ENCODE data around the gene APBA1.

APBA1 gene

DNA sequence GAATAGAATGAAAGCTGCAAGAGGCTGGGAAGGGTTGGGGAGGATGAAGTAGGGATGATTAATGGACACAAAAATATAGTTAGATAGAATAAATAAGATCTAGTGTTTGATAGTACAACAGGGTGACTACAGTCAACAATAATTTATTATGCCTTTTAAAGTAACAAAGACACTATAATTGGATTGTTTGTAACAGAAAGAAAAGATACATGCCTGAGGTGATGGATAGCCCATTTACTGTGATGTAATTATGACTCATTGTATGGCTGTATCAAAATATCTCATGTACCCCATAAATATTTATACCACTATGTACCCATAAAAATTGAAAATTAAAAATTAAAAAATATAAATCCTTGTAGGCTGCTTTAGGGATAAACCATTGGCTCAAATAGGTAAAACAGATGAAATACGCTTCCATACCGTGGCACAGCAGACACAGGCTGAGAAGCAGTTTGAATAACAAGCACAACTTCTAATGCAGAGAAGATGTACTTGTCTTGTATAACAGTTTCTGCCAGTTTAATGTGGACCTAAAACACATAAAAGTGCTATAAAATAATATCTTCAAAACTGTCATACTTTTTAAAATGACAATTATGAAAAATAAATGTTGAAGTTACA, 34.9 kb downstream of the APBA1 start:
- no peaks in the 10 kb centered on the region for H3K9me3 ChIP-seq (ENCODE audit: control insufficient read depth, low read length)
- H3K36me3 ChIP-seq (ENCODE audit: control insufficient read depth, insufficient read depth, low read length), result no peaks in the 10 kb centered on the region
- H3K4me3 ChIP-seq (ENCODE audit: insufficient read depth, low read depth, low read length), result no peak overlapping the region
- no peak overlapping the region for H3K27ac ChIP-seq (ENCODE audit: insufficient read depth, low read depth, low read length, poor library complexity, severe bottlenecking)
- H3K4me1 ChIP-seq (ENCODE audit: control insufficient read depth, insufficient read depth, low read length), result no peaks in the 10 kb centered on the region
- no peaks in the 10 kb centered on the region for H3K27me3 ChIP-seq (ENCODE audit: control insufficient read depth, insufficient read depth, low read length, poor library complexity, severe bottlenecking)
- WGBS, 2 experiments, result 90 to 95% methylated on average over 2 of the region's 2 CpGs

DNA sequence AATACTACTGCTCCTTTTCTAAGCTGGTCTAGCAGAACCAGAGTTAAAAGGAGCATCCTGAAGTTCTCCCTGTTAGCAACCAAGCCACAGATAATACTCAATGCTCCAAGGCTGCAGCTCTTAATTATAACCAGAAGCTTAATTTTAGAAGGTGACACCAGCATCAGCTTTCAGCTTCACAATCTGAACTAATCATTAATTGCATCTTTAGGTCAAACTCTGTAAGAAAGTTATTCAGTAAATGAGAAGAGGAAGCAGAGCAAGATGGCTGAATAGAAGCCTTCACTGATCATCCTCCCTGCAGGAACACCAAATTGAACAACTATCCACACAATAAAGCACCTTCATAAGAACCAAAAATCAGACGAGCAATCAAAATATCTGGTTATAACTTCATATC, 38.5 kb downstream of the APBA1 start:
- Histone ChIP-seq H3K9me3 (ENCODE audit: control insufficient read depth, low read length) (no peaks in the 10 kb centered on the region), H3K4me1 (ENCODE audit: control insufficient read depth, insufficient read depth, low read length) (no peaks in the 10 kb centered on the region), H3K4me3 (ENCODE audit: insufficient read depth, low read depth, low read length) (no peak overlapping the region), H3K36me3 (ENCODE audit: control insufficient read depth, insufficient read depth, low read length) (no peaks in the 10 kb centered on the region), H3K27me3 (ENCODE audit: control insufficient read depth, insufficient read depth, low read length, poor library complexity, severe bottlenecking) (no peaks in the 10 kb centered on the region), H3K27ac (ENCODE audit: insufficient read depth, low read depth, low read length, poor library complexity, severe bottlenecking) (no peak overlapping the region)
- 100% methylated on average over 1 of the region's 1 CpG; no CpG with 5 or more reads in 1 of the 2 experiments for WGBS, 2 experiments

DNA sequence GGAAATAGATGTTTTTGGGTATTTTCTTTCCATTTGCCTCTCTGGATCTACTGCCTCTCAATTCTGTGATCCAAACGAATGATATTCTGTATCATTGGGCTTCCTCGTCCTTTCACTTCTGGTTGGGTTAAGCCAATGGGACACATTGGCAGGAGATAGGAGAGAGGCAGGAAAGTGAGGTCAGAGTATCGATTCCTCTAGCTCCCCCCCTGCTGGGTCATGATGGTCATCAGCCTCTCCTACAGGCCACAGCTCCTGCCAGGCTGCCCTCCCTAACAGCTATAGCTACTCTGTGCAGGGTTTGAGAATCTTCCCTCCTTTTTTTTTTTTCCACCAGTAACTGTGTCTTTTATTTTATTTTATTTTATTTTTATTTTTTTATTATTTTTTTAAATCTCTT, 39.4 kb downstream of the APBA1 start:
- Histone ChIP-seq H3K36me3 (ENCODE audit: control insufficient read depth, insufficient read depth, low read length) (no peaks in the 10 kb centered on the region), H3K4me3 (ENCODE audit: insufficient read depth, low read depth, low read length) (no peak overlapping the region), H3K27me3 (ENCODE audit: control insufficient read depth, insufficient read depth, low read length, poor library complexity, severe bottlenecking) (no peaks in the 10 kb centered on the region), H3K4me1 (ENCODE audit: control insufficient read depth, insufficient read depth, low read length) (no peaks in the 10 kb centered on the region), H3K27ac (ENCODE audit: insufficient read depth, low read depth, low read length, poor library complexity, severe bottlenecking) (no peak overlapping the region), H3K9me3 (ENCODE audit: control insufficient read depth, low read length) (no peaks in the 10 kb centered on the region)
- WGBS, 2 experiments, result 64 to 67% methylated on average over 3 of the region's 3 CpGs

DNA sequence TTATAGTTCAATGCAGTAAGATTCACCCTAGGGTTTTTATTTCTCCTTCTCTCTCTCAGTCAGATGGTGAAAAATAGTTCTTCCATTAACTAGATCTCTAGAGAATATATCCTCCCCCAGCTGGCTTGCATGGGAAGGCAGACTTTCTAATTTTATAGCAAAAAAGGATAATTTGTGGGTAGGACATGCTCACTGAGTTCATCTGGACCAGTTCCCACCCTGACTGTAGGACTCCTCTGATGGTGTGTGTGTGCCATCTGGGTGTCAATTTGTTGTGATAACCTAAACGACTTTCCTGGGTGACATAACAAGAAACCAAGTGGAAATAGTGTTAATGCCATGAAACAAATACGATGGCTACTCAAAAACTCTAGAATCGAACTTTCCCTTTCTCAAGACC, 44.9 kb downstream of the APBA1 start:
- 87 to 95% methylated on average over 3 of the region's 3 CpGs for WGBS, 2 experiments
- H3K9me3 ChIP-seq (ENCODE audit: control insufficient read depth, low read length), result no peaks in the 10 kb centered on the region
- no peak overlapping the region for H3K4me3 ChIP-seq (ENCODE audit: insufficient read depth, low read depth, low read length)
- H3K27ac ChIP-seq (ENCODE audit: insufficient read depth, low read depth, low read length, poor library complexity, severe bottlenecking), result no peak overlapping the region
- no peaks in the 10 kb centered on the region for H3K27me3 ChIP-seq (ENCODE audit: control insufficient read depth, insufficient read depth, low read length, poor library complexity, severe bottlenecking)
- H3K4me1 ChIP-seq (ENCODE audit: control insufficient read depth, insufficient read depth, low read length), result no peaks in the 10 kb centered on the region
- no peaks in the 10 kb centered on the region for H3K36me3 ChIP-seq (ENCODE audit: control insufficient read depth, insufficient read depth, low read length)

DNA sequence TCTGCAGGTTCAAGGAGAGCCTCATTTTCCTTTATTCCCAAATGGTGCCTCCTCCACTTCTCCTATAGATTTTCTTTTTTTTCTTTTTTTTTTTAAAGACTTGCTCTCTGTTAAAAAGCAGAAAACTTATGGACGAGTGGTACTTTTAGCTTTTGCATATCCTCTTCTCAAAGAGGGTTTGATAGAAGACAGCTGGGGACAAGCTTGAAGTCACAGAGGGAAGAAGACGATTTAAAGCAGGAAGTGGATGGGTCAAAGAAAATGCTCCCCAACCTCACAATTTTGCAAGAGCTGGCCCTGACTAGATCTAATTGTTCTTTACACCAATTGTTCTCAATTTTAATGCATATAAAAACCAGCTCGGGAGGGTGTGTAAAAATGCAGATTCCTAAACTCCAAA, 48.9 kb downstream of the APBA1 start:
- no peaks in the 10 kb centered on the region for H3K4me1 ChIP-seq (ENCODE audit: control insufficient read depth, insufficient read depth, low read length)
- H3K27me3 ChIP-seq (ENCODE audit: control insufficient read depth, insufficient read depth, low read length, poor library complexity, severe bottlenecking), result no peaks in the 10 kb centered on the region
- no peak overlapping the region for H3K4me3 ChIP-seq (ENCODE audit: insufficient read depth, low read depth, low read length)
- no peaks in the 10 kb centered on the region for H3K9me3 ChIP-seq (ENCODE audit: control insufficient read depth, low read length)
- no peaks in the 10 kb centered on the region for H3K36me3 ChIP-seq (ENCODE audit: control insufficient read depth, insufficient read depth, low read length)
- no peak overlapping the region for H3K27ac ChIP-seq (ENCODE audit: insufficient read depth, low read depth, low read length, poor library complexity, severe bottlenecking)
- 86 to 93% methylated on average over 3 of the region's 3 CpGs for WGBS, 2 experiments

DNA sequence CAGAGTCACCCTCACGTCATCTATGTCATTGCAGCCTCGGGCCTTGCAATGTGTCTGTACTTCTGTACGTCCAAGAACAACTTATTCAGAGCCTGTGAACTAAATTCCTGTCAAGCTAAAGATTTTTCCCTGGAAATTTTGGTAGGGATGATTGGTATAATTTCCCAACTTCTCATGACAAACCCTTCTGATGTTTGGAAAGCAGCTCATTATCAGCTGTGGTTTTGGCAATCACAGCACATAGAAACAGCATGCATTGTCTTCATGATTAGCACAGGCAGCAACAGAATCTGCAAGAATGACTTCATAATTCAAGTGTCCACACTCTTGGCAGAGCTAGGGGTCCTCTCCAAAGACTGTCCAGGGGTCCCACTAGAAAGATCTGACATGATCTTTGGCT, 49.5 kb downstream of the APBA1 start:
- Histone ChIP-seq H3K4me1 (ENCODE audit: control insufficient read depth, insufficient read depth, low read length) (no peaks in the 10 kb centered on the region), H3K27me3 (ENCODE audit: control insufficient read depth, insufficient read depth, low read length, poor library complexity, severe bottlenecking) (no peaks in the 10 kb centered on the region), H3K4me3 (ENCODE audit: insufficient read depth, low read depth, low read length) (no peak overlapping the region), H3K27ac (ENCODE audit: insufficient read depth, low read depth, low read length, poor library complexity, severe bottlenecking) (no peak overlapping the region), H3K36me3 (ENCODE audit: control insufficient read depth, insufficient read depth, low read length) (no peaks in the 10 kb centered on the region), H3K9me3 (ENCODE audit: control insufficient read depth, low read length) (no peaks in the 10 kb centered on the region)
- 92 to 96% methylated on average over 3 of the region's 3 CpGs for WGBS, 2 experiments

DNA sequence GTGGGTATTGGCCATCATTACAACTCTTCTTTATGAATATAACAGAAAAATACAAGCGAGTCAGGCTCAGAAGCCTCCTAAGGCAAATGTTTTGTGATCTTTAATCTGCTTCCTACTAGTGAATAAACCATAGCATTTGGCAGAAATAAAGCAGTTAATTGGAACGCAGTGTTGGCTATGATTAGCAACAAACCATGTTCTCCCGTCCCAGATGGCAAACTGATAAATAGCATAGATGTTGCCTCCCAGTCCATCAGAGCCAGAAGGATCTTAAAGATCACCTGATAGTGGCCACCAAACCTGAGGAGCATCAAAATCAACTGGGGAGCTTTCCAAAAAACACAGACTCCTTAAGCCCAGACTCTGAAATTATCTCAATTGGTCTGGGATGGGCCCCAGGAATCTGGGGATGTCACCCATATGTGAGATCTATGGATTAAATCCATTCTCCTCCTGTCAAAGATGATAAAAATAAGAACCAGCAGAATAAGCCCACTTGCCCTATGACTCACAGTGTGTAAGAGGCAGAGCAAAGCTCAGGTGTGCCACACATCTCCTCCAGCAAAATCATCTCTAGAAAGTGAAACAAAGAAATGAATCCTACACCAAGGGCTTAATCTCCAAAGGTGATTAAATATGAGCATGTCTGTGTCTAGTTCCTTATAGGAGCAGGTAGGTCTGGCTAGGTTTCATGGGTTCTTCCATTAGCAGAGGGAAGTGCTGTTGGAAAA, 50.3 kb downstream of the APBA1 start:
- Histone ChIP-seq H3K9me3 (ENCODE audit: control insufficient read depth, low read length) (no peaks in the 10 kb centered on the region), H3K4me1 (ENCODE audit: control insufficient read depth, insufficient read depth, low read length) (no peaks in the 10 kb centered on the region), H3K27ac (ENCODE audit: insufficient read depth, low read depth, low read length, poor library complexity, severe bottlenecking) (no peak overlapping the region), H3K4me3 (ENCODE audit: insufficient read depth, low read depth, low read length) (no peak overlapping the region), H3K27me3 (ENCODE audit: control insufficient read depth, insufficient read depth, low read length, poor library complexity, severe bottlenecking) (no peaks in the 10 kb centered on the region), H3K36me3 (ENCODE audit: control insufficient read depth, insufficient read depth, low read length) (no peaks in the 10 kb centered on the region)
- 91 to 97% methylated on average over 3 of the region's 3 CpGs for WGBS, 2 experiments

DNA sequence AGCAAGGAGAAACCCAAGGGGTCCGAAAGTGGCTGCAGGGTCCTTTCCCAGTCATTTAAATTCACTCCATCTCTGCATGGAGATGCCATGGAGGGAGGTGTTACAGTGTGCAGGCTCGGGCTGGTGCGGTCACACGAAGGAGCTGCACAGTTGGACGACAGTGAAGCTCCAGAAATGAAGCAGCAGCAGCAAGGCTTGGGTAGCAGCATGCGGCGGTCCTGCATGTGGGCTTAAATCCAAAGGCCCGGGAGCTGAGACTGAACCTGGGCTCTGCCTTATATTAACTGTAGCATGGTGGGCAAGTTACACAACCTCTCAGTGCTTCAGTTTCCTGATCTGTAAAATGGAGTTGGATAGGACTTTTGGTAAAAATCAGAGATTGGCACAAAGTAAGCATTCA, 51.4 kb downstream of the APBA1 start:
- Histone ChIP-seq H3K9me3 (ENCODE audit: control insufficient read depth, low read length) (no peaks in the 10 kb centered on the region), H3K27ac (ENCODE audit: insufficient read depth, low read depth, low read length, poor library complexity, severe bottlenecking) (no peak overlapping the region), H3K4me3 (ENCODE audit: insufficient read depth, low read depth, low read length) (no peak overlapping the region), H3K36me3 (ENCODE audit: control insufficient read depth, insufficient read depth, low read length) (no peaks in the 10 kb centered on the region), H3K27me3 (ENCODE audit: control insufficient read depth, insufficient read depth, low read length, poor library complexity, severe bottlenecking) (no peaks in the 10 kb centered on the region), H3K4me1 (ENCODE audit: control insufficient read depth, insufficient read depth, low read length) (no peaks in the 10 kb centered on the region)
- 94 to 97% methylated on average over 8 of the region's 8 CpGs for WGBS, 2 experiments

DNA sequence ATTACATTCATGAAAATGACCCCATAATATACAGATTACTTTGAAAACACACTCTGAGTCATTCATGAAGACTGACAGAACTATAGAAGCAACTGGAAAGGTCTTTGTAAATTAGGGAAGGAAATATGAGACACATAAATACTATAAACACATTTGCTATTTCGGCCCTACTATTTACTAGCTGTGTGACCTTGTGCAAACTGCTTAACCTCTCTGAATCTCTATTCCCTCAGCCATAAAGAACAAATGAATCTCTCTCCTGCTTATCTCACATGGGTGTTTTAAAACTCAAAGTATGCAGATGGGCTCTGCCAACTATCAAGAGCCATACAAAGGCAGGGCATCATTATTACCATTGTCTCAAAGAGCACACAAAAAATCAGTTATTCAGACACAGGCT, 52.9 kb downstream of the APBA1 start:
- H3K27me3 ChIP-seq (ENCODE audit: control insufficient read depth, insufficient read depth, low read length, poor library complexity, severe bottlenecking), result no peaks in the 10 kb centered on the region
- no peaks in the 10 kb centered on the region for H3K36me3 ChIP-seq (ENCODE audit: control insufficient read depth, insufficient read depth, low read length)
- no peaks in the 10 kb centered on the region for H3K4me1 ChIP-seq (ENCODE audit: control insufficient read depth, insufficient read depth, low read length)
- 89 to 91% methylated on average over 1 of the region's 1 CpG for WGBS, 2 experiments
- H3K9me3 ChIP-seq (ENCODE audit: control insufficient read depth, low read length), result no peaks in the 10 kb centered on the region
- H3K4me3 ChIP-seq (ENCODE audit: insufficient read depth, low read depth, low read length), result no peak overlapping the region
- H3K27ac ChIP-seq (ENCODE audit: insufficient read depth, low read depth, low read length, poor library complexity, severe bottlenecking), result no peak overlapping the region

DNA sequence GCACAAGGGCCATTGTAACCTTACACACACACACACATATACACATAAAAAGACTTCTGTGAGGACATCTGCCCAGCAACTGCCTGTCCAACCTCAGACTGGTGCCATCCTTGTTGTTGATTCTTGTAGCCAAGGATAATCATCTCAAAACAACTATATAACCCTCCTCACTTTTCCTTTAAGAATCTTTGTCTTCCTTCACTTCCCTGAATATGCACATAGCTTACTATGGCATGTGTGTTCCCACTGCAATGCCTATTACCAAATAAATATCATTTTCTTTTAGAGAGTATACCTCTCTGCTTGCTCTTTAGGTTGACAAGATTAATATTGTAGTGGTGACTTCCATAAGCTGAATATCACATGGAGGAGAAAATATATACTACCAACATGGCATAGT, 55.2 kb downstream of the APBA1 start:
- Histone ChIP-seq H3K9me3 (ENCODE audit: control insufficient read depth, low read length) (no peaks in the 10 kb centered on the region), H3K36me3 (ENCODE audit: control insufficient read depth, insufficient read depth, low read length) (no peaks in the 10 kb centered on the region), H3K4me3 (ENCODE audit: insufficient read depth, low read depth, low read length) (no peak overlapping the region), H3K27me3 (ENCODE audit: control insufficient read depth, insufficient read depth, low read length, poor library complexity, severe bottlenecking) (no peaks in the 10 kb centered on the region), H3K27ac (ENCODE audit: insufficient read depth, low read depth, low read length, poor library complexity, severe bottlenecking) (no peak overlapping the region), H3K4me1 (ENCODE audit: control insufficient read depth, insufficient read depth, low read length) (no peaks in the 10 kb centered on the region)

All from ectodermal cell (in vitro differentiated cells).